ENCODE measurements around the gene MMP14. TPM values are rescaled to one million over a fixed set of nuclear protein-coding genes. Genes with fewer than 3 reads are reported as not detected.
"Not testable (repeated sequence)": the region's sequence is repeated elsewhere in the genome, so short reads cannot be mapped to it uniquely, and the experiment has no call there.

The MMP14 gene
- total RNA-seq, 2 donors from 2014 or later = 181 to 220 TPM

- no peak overlapping the region for H3K27ac ChIP-seq (ENCODE audit: low read depth, low read length)
- H3K27me3 ChIP-seq (ENCODE audit: control insufficient read depth, insufficient read depth, low read length, poor library complexity, severe bottlenecking) = no peaks in the 10 kb centered on the region
- DNase-seq = no peak
- Mint-ChIP-seq H3K27me3 (ENCODE audit: insufficient read depth) (peaks cover 2% of the 10 kb centered on the region), H3K27ac (no peak overlapping the region), H3K9me3 (no peaks in the 10 kb centered on the region), H3K4me1 (peaks cover 11% of the 10 kb centered on the region), H3K4me3 (no peak overlapping the region), H3K36me3 (ENCODE audit: low read depth) (peaks cover 2% of the 10 kb centered on the region)
- no peak overlapping the region for H3K9ac ChIP-seq (ENCODE audit: extremely low read depth, low read length, poor library complexity, severe bottlenecking)
- no peak overlapping the region for H3K4me3 ChIP-seq (ENCODE audit: low read length)
- no peaks in the 10 kb centered on the region for H3K36me3 ChIP-seq (ENCODE audit: control insufficient read depth, insufficient read depth, low read length)
- no peak for TF ChIP-seq CTCF (conservative IDR thresholded peaks at IDR 0.05)
- H3K4me1 ChIP-seq (ENCODE audit: control insufficient read depth, insufficient read depth, low read length) = no peaks in the 10 kb centered on the region
- WGBS, 2 experiments (ENCODE audit: insufficient coverage in 1 of 2, insufficient read length in 1 of 2) = 92 to 95% methylated on average over 2 of the region's 2 CpGs
- no peaks in the 10 kb centered on the region for H3K9me3 ChIP-seq (ENCODE audit: control insufficient read depth, low read length)
Observed at GRCh38 chr14:22792158-22792557, 44.2 kb upstream of the MMP14 start.

- not testable (repeated sequence) for H3K27ac ChIP-seq (ENCODE audit: low read depth, low read length); H3K9me3 Mint-ChIP-seq; H3K9me3 ChIP-seq (ENCODE audit: control insufficient read depth, low read length); H3K27me3 ChIP-seq (ENCODE audit: control insufficient read depth, insufficient read depth, low read length, poor library complexity, severe bottlenecking); H3K27me3 Mint-ChIP-seq (ENCODE audit: insufficient read depth); H3K4me3 ChIP-seq (ENCODE audit: low read length); DNase-seq; H3K9ac ChIP-seq (ENCODE audit: extremely low read depth, low read length, poor library complexity, severe bottlenecking); H3K4me3 Mint-ChIP-seq; H3K36me3 ChIP-seq (ENCODE audit: control insufficient read depth, insufficient read depth, low read length); H3K4me1 ChIP-seq (ENCODE audit: control insufficient read depth, insufficient read depth, low read length); H3K36me3 Mint-ChIP-seq (ENCODE audit: low read depth)
- Mint-ChIP-seq H3K4me1 (peaks cover 18% of the 10 kb centered on the region), H3K27ac (peak overlapping the region; percentile 35)
- 85 to 94% methylated on average over 5 of the region's 5 CpGs for WGBS, 2 experiments (ENCODE audit: insufficient coverage in 1 of 2, insufficient read length in 1 of 2)
Observed at GRCh38 chr14:22793550-22793949, 42.8 kb upstream of the MMP14 start.

- WGBS, 2 experiments (ENCODE audit: insufficient coverage in 1 of 2, insufficient read length in 1 of 2) = 77 to 79% methylated on average over 5 of the region's 5 CpGs
- Mint-ChIP-seq H3K27ac (peak overlapping the region; percentile 53), H3K36me3 (ENCODE audit: low read depth) (peaks cover 2% of the 10 kb centered on the region), H3K4me3 (no peak overlapping the region), H3K27me3 (ENCODE audit: insufficient read depth) (peaks cover 2% of the 10 kb centered on the region), H3K4me1 (peaks cover 18% of the 10 kb centered on the region), H3K9me3 (no peaks in the 10 kb centered on the region)
- Histone ChIP-seq H3K9ac (ENCODE audit: extremely low read depth, low read length, poor library complexity, severe bottlenecking) (no peak overlapping the region), H3K36me3 (ENCODE audit: control insufficient read depth, insufficient read depth, low read length) (no peaks in the 10 kb centered on the region), H3K27ac (ENCODE audit: low read depth, low read length) (no peak overlapping the region), H3K4me3 (ENCODE audit: low read length) (no peak overlapping the region), H3K4me1 (ENCODE audit: control insufficient read depth, insufficient read depth, low read length) (peaks cover 3% of the 10 kb centered on the region), H3K27me3 (ENCODE audit: control insufficient read depth, insufficient read depth, low read length, poor library complexity, severe bottlenecking) (no peaks in the 10 kb centered on the region), H3K9me3 (ENCODE audit: control insufficient read depth, low read length) (no peaks in the 10 kb centered on the region)
- no peak for TF ChIP-seq CTCF (conservative IDR thresholded peaks at IDR 0.05)
- no peak for DNase-seq
Observed at GRCh38 chr14:22793976-22794375, 42.4 kb upstream of the MMP14 start.

- Mint-ChIP-seq H3K27ac (no peak overlapping the region), H3K4me3 (no peak overlapping the region), H3K4me1 (peaks cover 18% of the 10 kb centered on the region), H3K36me3 (ENCODE audit: low read depth) (peaks cover 2% of the 10 kb centered on the region), H3K9me3 (no peaks in the 10 kb centered on the region), H3K27me3 (ENCODE audit: insufficient read depth) (peaks cover 2% of the 10 kb centered on the region)
- Histone ChIP-seq H3K36me3 (ENCODE audit: control insufficient read depth, insufficient read depth, low read length) (no peaks in the 10 kb centered on the region), H3K9me3 (ENCODE audit: control insufficient read depth, low read length) (no peaks in the 10 kb centered on the region), H3K4me3 (ENCODE audit: low read length) (no peak overlapping the region), H3K27me3 (ENCODE audit: control insufficient read depth, insufficient read depth, low read length, poor library complexity, severe bottlenecking) (no peaks in the 10 kb centered on the region), H3K27ac (ENCODE audit: low read depth, low read length) (no peak overlapping the region), H3K4me1 (ENCODE audit: control insufficient read depth, insufficient read depth, low read length) (peaks cover 3% of the 10 kb centered on the region), H3K9ac (ENCODE audit: extremely low read depth, low read length, poor library complexity, severe bottlenecking) (no peak overlapping the region)
- 94 to 97% methylated on average over 7 of the region's 7 CpGs for WGBS, 2 experiments (ENCODE audit: insufficient coverage in 1 of 2, insufficient read length in 1 of 2)
- TF ChIP-seq CTCF (conservative IDR thresholded peaks at IDR 0.05) = no peak
- no peak for DNase-seq
Observed at GRCh38 chr14:22794551-22794951, 41.8 kb upstream of the MMP14 start.
